NCI-H774 (cell line): ENCODE measurements around the gene PLA2G4B.

Experiments
- DNase-seq: peaks from one replicate; lab custom pipeline; 2025; lab: John Stamatoyannopoulos, UW

PLA2G4B gene, protein sequence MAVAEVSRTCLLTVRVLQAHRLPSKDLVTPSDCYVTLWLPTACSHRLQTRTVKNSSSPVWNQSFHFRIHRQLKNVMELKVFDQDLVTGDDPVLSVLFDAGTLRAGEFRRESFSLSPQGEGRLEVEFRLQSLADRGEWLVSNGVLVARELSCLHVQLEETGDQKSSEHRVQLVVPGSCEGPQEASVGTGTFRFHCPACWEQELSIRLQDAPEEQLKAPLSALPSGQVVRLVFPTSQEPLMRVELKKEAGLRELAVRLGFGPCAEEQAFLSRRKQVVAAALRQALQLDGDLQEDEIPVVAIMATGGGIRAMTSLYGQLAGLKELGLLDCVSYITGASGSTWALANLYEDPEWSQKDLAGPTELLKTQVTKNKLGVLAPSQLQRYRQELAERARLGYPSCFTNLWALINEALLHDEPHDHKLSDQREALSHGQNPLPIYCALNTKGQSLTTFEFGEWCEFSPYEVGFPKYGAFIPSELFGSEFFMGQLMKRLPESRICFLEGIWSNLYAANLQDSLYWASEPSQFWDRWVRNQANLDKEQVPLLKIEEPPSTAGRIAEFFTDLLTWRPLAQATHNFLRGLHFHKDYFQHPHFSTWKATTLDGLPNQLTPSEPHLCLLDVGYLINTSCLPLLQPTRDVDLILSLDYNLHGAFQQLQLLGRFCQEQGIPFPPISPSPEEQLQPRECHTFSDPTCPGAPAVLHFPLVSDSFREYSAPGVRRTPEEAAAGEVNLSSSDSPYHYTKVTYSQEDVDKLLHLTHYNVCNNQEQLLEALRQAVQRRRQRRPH

DNA sequence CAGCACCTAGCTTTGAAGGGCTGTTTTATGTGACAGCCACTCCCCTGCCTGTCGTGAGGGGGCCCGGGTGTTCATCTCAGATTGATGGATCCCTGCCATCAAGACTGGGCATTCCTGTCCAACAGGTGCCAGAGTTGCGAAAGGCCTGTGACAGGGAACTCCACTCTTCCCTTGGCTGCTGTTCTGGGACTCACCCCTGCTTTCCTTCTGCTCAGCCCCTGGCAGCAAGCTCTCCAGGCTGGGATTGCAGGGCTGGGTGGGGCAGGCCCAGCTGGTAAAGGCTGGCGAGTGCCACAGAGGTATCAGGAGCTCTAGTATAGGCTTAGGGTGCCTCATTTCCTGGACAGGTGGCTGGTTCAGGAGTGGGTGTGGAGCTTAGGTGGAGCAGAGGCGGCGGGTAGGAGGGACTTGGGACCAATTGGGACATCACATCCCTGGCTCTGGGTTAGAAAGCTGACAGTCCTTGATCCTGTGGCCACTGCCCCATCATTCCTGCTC, at the start of gene PLA2G4B:
Gene PLA2G4B (plus strand): TSS at position 448 of the 498 bp plus-strand sequence. CDS start 67 bp downstream, outside the sequence.
- DNase-seq = no peak

DNA sequence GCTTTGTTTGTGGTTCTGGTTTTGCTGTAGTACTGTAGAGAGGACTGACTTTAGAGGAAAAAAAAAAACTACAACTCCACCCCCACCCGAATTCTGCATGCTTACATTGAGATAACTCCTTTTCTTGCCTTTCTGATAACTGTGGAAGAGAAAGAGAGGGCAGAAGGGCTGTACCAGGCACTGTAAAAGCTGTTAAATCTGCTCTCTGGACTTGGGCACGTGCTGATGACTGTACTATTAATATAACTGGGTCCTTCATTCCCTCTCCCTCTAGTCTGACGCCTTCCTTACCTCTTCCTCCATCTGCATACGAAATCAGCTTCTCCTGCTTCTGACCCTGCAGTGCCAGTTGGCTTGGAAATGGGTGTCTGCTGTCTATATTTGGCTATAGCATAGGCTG, 49.4 kb upstream of the PLA2G4B start:
- no peak for DNase-seq

GRCh38 chr15:41789662-41790061, 49.0 kb upstream of the PLA2G4B start:
- DNase-seq = no peak

DNA sequence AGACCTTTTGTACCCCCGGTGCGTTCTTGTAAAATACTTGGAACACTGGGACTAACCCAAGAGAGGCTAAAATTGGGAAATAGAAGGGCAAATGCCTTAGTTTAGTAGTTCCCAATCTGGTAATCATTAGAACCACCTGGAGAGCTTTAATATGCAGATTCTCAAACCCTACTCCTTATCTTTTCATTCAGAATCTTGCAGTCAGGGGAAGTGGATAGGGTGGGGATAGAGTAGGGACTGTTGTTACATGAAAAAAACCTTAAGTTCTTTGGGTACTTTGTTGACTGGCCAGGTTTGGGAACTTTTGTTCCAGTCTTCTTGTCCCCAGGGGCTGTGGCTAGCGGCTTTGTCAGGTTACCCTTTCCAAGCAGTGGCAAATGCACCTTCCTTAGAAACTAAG, 48.5 kb upstream of the PLA2G4B start:
- DNase-seq = no peak

GRCh38 chr15:41790756-41791546, 47.7 kb upstream of the PLA2G4B start:
- no peak for DNase-seq

DNA sequence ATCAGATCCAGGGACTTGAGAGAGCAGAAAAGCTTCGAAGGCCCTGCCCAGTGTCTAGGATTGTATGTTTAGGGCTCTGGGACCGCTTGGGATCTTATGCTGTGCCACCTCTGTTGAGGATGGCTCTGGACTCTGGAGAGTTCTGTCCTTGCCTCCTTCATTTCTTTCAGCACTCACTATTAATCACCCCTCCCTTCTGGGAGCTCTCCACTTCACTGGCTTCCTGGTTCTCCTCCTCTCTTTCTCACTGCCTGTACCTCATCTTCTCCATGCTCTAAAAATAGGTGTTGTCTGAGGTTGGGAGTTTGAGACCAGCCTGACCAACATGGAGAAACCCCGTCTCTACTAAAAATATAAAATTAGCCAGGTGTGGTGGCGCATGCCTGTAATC, 47.1 kb upstream of the PLA2G4B start:
- DNase-seq = no peak

DNA sequence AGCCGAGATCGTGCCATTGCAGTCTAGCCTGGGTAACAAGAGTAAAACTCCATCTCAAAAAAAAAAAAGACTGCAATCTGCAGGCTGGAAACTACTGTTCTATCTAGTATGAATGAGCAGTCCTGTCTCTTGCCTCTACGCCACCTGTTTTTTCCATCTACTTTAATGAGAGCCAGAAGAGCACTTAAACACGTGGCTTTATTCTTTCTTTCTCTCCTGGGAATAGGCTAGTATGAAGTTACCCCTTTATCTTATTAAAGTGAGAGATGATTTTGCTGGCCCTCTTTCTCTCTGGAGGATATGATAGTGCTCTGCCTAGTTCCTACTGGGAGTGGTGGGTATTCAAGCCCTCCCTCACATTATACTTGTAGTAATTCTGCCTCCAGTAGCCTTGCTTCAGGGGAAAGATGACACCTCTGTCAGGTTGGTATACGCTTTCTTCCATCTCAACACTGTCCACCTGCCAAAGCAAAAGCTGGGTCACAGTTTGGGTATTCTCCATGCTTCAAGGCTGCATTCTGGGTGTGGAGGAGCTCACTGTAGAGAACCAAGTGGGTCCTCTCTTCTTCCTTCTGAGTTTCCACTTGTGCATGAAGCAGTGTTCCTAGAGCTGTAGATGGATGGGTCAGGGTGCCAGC, 46.5 kb upstream of the PLA2G4B start:
- no peak for DNase-seq

- no peak for DNase-seq
Measured at GRCh38 chr15:41794081-41794480, 44.6 kb upstream of the PLA2G4B start.

DNA sequence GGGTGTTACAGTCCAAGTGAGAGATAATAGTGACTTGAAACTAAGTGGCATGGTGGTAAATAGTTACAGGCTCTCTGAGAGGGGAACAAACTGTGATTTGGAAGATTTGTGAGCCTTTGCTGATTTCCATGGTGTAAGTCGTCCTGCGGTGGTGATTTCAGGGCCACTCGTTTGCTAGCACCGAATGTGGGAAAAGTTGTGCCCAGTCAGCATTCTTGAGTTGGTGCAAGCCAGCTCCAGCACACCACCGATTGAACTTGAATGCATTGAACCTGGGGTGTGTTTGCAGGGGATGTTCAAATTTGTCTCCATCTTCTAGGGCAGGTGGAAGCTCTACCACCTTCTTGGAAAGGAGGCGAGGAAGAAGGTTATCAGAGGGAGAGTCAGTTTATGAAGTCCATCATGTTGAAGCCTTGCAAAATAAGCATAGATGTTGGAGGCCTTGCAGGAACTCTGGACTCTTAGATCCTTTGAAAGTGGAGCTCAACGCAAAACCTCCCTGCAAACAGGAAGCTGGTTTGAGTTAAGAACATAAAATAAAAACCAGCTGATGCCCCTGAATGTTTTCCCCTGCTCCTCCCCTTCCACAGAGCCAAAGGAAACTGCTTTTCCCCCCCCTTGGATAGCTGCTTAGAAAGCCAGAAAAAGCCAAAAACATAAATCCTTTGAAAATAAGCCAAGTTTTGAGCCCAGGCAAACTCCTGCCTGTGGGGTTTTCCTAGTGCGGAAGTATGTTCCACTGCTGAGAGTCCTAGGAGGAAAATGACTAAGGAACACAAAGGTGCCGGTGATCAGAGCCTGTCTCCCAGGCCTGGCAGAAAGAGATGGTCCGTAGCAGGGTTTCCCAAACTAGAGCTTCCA, 42.4 kb upstream of the PLA2G4B start:
- DNase-seq = no peak

GRCh38 chr15:41797201-41797944, 41.3 kb upstream of the PLA2G4B start:
- DNase-seq = no peak

GRCh38 chr15:41798607-41799487, 39.8 kb upstream of the PLA2G4B start:
- no peak for DNase-seq

DNA sequence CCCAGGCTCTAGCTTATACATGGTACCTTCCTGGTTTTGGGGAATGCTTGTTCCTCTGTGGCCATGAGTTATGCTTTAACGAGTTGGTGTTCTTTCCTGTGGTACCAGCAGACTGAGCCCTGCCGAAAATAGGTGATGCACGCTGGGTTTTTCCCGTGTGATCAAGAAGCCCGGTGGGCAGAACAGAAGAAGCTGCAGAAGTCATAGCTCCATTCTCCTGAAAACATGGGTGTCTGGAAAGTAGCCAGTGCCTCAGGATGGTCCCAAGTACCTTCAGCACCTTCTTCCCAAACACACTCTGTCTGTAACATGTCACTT, 39.2 kb upstream of the PLA2G4B start:
- no peak for DNase-seq

DNA sequence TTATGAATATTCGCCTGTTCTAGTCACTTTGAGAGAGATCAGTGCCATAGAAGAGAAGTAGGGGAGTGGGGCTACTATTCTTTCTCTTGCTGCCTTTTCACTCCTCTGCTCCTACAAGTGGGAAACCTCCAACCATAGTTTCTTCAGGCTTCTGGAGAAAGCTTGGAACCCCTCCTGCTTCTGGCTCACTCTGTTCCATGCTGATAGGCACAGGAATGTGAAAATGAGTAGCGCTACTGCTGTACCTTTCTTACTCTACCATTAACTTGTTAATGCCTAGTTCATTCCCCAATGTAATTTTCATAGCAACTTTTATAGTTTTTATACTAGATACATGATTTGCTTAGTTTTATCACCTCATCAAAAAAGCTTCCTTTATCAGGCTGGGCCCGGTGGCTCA, 37.5 kb upstream of the PLA2G4B start:
- no peak for DNase-seq

DNA sequence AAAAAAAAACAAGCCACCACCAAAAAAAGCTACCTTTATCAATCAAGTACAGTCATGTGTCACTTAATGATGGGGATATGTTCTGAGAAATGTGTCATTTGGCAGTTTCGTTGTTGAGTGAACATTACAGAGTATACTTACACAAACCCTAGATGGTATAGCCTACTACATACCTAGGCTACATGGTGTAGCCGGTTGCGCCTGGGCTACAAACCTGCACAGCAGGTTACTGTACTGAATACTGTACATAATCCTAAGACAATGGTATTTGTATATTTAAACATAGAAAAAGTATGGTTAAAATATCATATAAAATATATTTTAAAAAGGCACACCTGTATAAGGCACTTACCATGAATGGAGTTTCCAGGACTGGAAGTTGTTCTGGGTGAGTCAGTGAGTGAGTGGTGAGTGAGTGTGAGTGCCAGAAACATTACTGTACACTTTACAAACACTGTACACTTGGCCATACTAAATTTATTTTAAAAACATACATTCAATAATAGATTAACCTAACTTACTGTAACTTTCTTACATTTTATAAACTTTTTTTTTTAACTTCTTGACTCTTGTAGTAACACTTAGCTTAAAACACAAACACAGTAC, 36.7 kb upstream of the PLA2G4B start:
- no peak for DNase-seq

DNA sequence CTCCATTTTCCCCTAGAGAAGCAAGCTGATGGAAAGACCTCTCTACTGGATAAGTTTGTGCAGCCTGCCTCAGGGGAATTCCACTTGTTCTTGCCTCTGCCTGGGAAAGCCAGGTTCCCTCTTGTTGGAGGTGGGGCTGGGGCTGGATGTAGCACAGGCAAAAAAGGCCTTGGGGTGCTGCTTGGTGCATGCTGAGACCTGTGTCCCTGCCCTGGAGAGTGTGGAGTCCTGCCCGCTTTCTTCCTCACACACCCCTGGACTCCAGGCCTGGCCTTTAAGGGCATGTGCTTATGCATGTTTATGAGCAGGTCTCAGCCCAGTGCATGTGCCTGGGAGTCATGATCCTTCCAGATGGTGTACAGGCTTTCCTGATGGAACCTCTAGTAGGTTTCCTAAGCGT, 34.3 kb upstream of the PLA2G4B start:
- DNase-seq = no peak

DNA sequence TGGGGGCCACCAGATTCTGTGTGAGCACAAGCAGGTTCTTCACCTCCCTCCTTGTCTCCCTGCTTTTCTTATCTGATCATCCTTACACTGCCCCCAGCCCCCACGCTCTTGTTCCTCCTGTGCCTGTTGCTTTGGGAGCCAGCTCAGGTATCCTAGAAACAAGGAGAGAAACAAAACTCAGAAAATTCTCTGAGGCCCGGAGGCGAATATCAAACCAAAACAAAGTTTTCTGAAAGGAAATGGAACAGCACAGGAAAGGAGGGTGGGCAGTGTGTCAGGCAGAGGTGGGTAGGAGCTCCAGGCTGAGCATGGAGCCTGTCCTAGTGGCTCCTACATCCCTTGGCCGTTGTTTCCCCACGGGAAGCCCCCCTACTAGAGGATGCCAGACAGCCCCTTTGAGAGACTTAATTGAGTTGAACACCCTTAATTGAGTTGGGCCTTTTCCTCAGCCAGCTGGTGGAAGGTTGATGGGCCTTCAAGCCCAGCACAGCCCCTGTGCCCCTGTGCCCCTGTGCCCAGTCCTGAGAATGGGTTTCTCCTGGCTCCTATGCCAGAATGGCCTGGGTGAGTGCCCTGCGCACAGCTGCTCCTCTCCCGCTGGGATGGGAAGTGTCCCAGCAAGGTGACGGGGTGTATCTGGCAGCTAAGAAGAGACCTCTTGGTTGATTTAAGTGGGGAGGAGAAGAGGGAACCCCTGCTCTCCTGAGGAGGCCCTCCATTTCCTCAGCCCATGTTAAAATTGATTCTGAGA, 33.6 kb upstream of the PLA2G4B start:
- DNase-seq = no peak

DNA sequence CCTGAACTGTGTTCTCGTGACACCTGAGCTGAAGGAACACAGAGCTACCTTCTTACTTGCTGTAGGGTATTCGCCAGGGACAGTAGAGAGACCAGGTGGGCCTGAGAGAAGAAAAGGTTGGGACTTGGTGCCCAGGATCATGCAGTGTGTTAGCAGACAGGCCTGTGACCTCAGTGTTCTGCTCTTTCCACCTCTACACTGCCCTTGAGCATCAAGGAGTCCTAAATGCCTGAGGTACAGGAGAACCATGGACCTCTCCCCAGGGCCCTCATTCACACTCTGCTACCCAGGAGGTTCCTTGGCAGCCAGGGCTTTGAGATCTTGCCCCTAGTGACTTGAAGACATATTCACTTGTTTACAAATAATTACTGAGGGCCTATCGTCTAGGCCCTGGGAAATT, 32.9 kb upstream of the PLA2G4B start:
- no peak for DNase-seq
